ENCODE results near the gene SOX1. TPM values are rescaled to one million over a fixed set of nuclear protein-coding genes. Genes with fewer than 3 reads are reported as not detected.

SOX1 gene
- total and polyA plus RNA-seq, 11 donors, result not detected

- Histone ChIP-seq H3K27me3 (peaks cover 76 to 97% (median 89%) of the 10 kb centered on the region in 9 donors), H3K4me1 (peaks cover 0 to 36% (median 6%) of the 10 kb centered on the region in 12 donors), H3K9me3 (no peaks in the 10 kb centered on the region), H3K36me3 (no peaks in the 10 kb centered on the region), H3K27ac (no peak overlapping the region), H3K4me3 (peak overlapping the region in 3 of 12 donors; percentile 6 to 31 (median 20))
- no peak for ATAC-seq
- TF ChIP-seq CTCF (IDR thresholded peaks at IDR 0.05) (no peak), POLR2A (IDR thresholded peaks at IDR 0.05) (no peak)
- no peak for DNase-seq
- intact Hi-C loops (cut with DNase I), result no loop called here
- 9 to 13% (median 10%) methylated on average over 46 to 59 of the region's 59 CpGs for WGBS, 4 donors
These were observed 5.0 kb downstream of the SOX1 start for GRCh38 chr13:112071723-112072533.

GRCh38 chr13:112072534-112073244 is 5.7 kb downstream of the SOX1 start:
- DNase-seq (no peak), ATAC-seq (peak in 2 of 4 donors; percentile 29 to 31)
- no peaks in the 10 kb centered on the region for H3K36me3 ChIP-seq
- H3K27me3 ChIP-seq, result peaks cover 76 to 96% (median 91%) of the 10 kb centered on the region in 9 donors
- no peaks in the 10 kb centered on the region for H3K9me3 ChIP-seq
- intact Hi-C loops (cut with DNase I), result no loop called here
- H3K4me1 ChIP-seq, result peaks cover 0 to 29% (median 4%) of the 10 kb centered on the region in 12 donors
- 1 to 2% (median 2%) methylated on average over 38 to 77 of the region's 77 CpGs for WGBS, 4 donors
- no peak overlapping the region for H3K27ac ChIP-seq
- H3K4me3 ChIP-seq, result peak overlapping the region in 7 of 12 donors; percentile 3 to 31 (median 14)
- no peak for TF ChIP-seq POLR2A (IDR thresholded peaks at IDR 0.05)
- TF ChIP-seq CTCF (IDR thresholded peaks at IDR 0.05), result no peak

GRCh38 chr13:112073245-112074138 is 6.5 kb downstream of the SOX1 start:
- 2 to 6% (median 3%) methylated on average over 56 to 77 of the region's 77 CpGs for WGBS, 4 donors
- Histone ChIP-seq H3K4me3 (peak overlapping the region in 4 of 12 donors; percentile 6 to 31 (median 17)), H3K4me1 (peaks cover 0 to 26% (median 4%) of the 10 kb centered on the region in 12 donors), H3K9me3 (no peaks in the 10 kb centered on the region), H3K27ac (no peak overlapping the region), H3K36me3 (no peaks in the 10 kb centered on the region), H3K27me3 (peaks cover 84 to 100% (median 98%) of the 10 kb centered on the region in 9 donors)
- intact Hi-C loops (cut with DNase I), result no loop called here
- no peak for DNase-seq
- ATAC-seq, result peak in 1 of 4 donors; percentile 13
- TF ChIP-seq POLR2A (IDR thresholded peaks at IDR 0.05), result no peak
- no peak for TF ChIP-seq CTCF (IDR thresholded peaks at IDR 0.05)

Data from heart left ventricle (tissue), 16 donors.